HepG2 (cell line): ENCODE measurements around the gene TAGLN2. TPM values are rescaled to one million over a fixed set of nuclear protein-coding genes. Genes with fewer than 3 reads are reported as not detected.

ENCODE experiments used
- ATAC-seq: fragments of 200-7000 bp; cut with Tn5 transposase; 3 replicates; pipeline ENCODE4 v1.9.1; 2020; ENCODE audit warnings: mild to moderate bottlenecking, moderate library complexity
- BruUV-seq: library from RNA; stranded (reverse); fragments of 400-500 nt; replicated peaks from 2 replicates; lab custom pipeline; 2021; lab: Mats Ljungman, UMichigan
- CTCF ChIA-PET: fragments of 300-600 bp; formaldehyde crosslinking; extraction: SDS; loops from one replicate; lab custom pipeline; 2021; ENCODE audit warnings: low total read pairs, inconsistent platforms, low intra/inter-chr PET ratio; lab: Yijun Ruan, JAX
- POLR2A ChIA-PET: fragments of 350-600 bp; sonication (Branson Sonifier 250); formaldehyde crosslinking; loops from one replicate; lab custom pipeline; 2020; ENCODE audit warnings: antibody characterized with exemption, inconsistent platforms; lab: Yijun Ruan, JAX
- DNase-seq: peaks from one replicate; pipeline ENCODE4 v3.0.0-alpha.2; 2015; ENCODE audit warnings: low spot score
- FAIRE-seq: peaks from 3 replicates; lab custom pipeline; 2011; peaks lifted over from hg19 to GRCh38; lab: Jason Lieb, UNC
- H2AFZ ChIP-seq: one replicate; pipeline ENCODE4 v1.6.1; 2011; ENCODE audit warnings: low read length, inconsistent platforms
- H3K27ac ChIP-seq: fragments of 300-600 bp; 3 replicates; pipeline ENCODE4 v1.8.0; 2011; ENCODE audit warnings: mixed run types, mild to moderate bottlenecking, mixed read lengths, low read length, inconsistent platforms; ENCODE audit not compliant: insufficient read depth; ENCODE audit errors: extremely low read length
- H3K27me3 ChIP-seq, 2 experiments: fragments of 200-600 bp in 1 of 2; 2 replicates in 1 of 2; 3 replicates in 1 of 2; pipeline versions ENCODE4 v1.6.0 to v1.8.0; 2011; ENCODE audit warnings: low read length in 2 of 2, mild to moderate bottlenecking in 2 of 2, moderate library complexity in 2 of 2, inconsistent platforms in 1 of 2; ENCODE audit not compliant: insufficient read depth in 2 of 2, control insufficient read depth in 1 of 2
- H3K36me3 ChIP-seq, 2 experiments: fragments of 200-600 bp in 1 of 2; replicated peaks in 1 of 2; 2 replicates in 1 of 2; 3 replicates in 1 of 2; pipeline versions ENCODE4 v1.5.1 to v1.8.0; 2011; ENCODE audit warnings: low read length in 2 of 2, inconsistent platforms in 1 of 2; ENCODE audit not compliant: insufficient read depth in 2 of 2, control insufficient read depth in 1 of 2
- H3K4me1 ChIP-seq: 2 replicates; pipeline ENCODE4 v1.5.1; 2012; ENCODE audit warnings: low read length, inconsistent platforms; ENCODE audit not compliant: insufficient read depth
- H3K4me2 ChIP-seq: 2 replicates; pipeline ENCODE4 v1.6.0; 2011; ENCODE audit warnings: low read depth, low read length, inconsistent platforms
- H3K4me3 ChIP-seq, 3 experiments: fragments of 200-600 bp in 1 of 3; sonication (generic), shearing (Covaris generic) in 1 of 3; replicated peaks in 1 of 3; 2 replicates each; pipeline ENCODE4 v1.5.1; 2011 to 2016; ENCODE audit warnings: low read length in 3 of 3, inconsistent platforms in 2 of 3, low read depth in 2 of 3, mild to moderate bottlenecking in 2 of 3, control low read depth in 1 of 3, mixed read lengths in 1 of 3; ENCODE audit not compliant: insufficient read depth in 1 of 3
- H3K79me2 ChIP-seq: one replicate; pipeline ENCODE4 v1.6.1; 2011; ENCODE audit warnings: low read length, inconsistent platforms; ENCODE audit not compliant: insufficient read depth
- H3K9ac ChIP-seq: 2 replicates; pipeline ENCODE4 v1.6.0; 2011; ENCODE audit warnings: mild to moderate bottlenecking, low read depth, low read length, inconsistent platforms; ENCODE audit not compliant: insufficient read depth
- H3K9me3 ChIP-seq: 2 replicates; pipeline ENCODE4 v1.5.1; 2012; ENCODE audit warnings: mild to moderate bottlenecking, low read length
- H4K20me1 ChIP-seq: 2 replicates; pipeline ENCODE4 v1.6.0; 2011; ENCODE audit warnings: inconsistent platforms, mild to moderate bottlenecking, low read length, moderate library complexity; ENCODE audit not compliant: insufficient read depth
- HOXA7 ChIP-seq: sonication (generic); formaldehyde crosslinking; IDR thresholded peaks from 2 replicates; pipeline ENCODE4 v1.8.1; 2022; ENCODE audit warnings: mild to moderate bottlenecking, missing genetic modification reagents, moderate library complexity
- LCORL ChIP-seq, 2 experiments: fragments of 450-650 bp in 1 of 2; sonication (generic) in 1 of 2; formaldehyde crosslinking in 1 of 2; IDR thresholded peaks; 2 replicates each; pipeline versions ENCODE4 v1.5.0 to v1.6.1; 2017 to 2020; ENCODE audit warnings: antibody characterized with exemption in 1 of 2, missing genetic modification reagents in 1 of 2
- ZNF251 ChIP-seq: sonication (generic); formaldehyde crosslinking; IDR thresholded peaks from 2 replicates; pipeline ENCODE4 v1.9.0; 2021; ENCODE audit warnings: mild to moderate bottlenecking, missing genetic modification reagents
- ZNF816 ChIP-seq: sonication (generic); formaldehyde crosslinking; IDR thresholded peaks from 2 replicates; pipeline ENCODE4 v1.8.0; 2022; ENCODE audit warnings: missing genetic modification reagents, mild to moderate bottlenecking, borderline replicate concordance
- WGBS: methylation state at CpG from one replicate; pipeline ENCODE4 v1.1.6; 2017; ENCODE audit warnings: low lambda C conversion rate; 5-methylcytosine and 5-hydroxymethylcytosine counted together
- in situ Hi-C: cut with HindIII; loops from 2 replicates; pipeline ENCODE4 v1.10.0; 2017; ENCODE audit warnings: low pct_unique_long_range_greater_than_20kb; ENCODE audit not compliant: extremely low pct_ligation_motif_present
- intact Hi-C: fragments of 100-400 bp; cut with micrococcal nuclease; formaldehyde crosslinking; loops from one replicate; pipeline ENCODE4 v1.10.0; 2022; ENCODE audit not compliant: unreplicated experiment
- polyA plus RNA-seq, 8 experiments: library from polyadenylated mRNA; depleted of rRNA in 3 of 8; stranded (reverse) in 7 of 8; unstranded in 1 of 8; fragments of >200 nt; fragmentation: Illumina TruSeq in 4 of 8; extraction: Trizol in 4 of 8; gene quantifications; 2 replicates each; pipeline versions ENCODE4 v1.2.1 to v1.2.3, GENCODE V29; 2011 to 2016; ENCODE audit warnings: low read depth in 4 of 8, missing spikeins in 1 of 8, mixed read lengths in 1 of 8; ENCODE audit not compliant: insufficient read depth in 1 of 8
- total RNA-seq, 5 experiments: library from RNA; depleted of rRNA; stranded (reverse); fragments of >200 nt; fragmentation: Illumina TruSeq; extraction: Trizol; gene quantifications; 2 replicates each; pipeline ENCODE4 v1.2.3, GENCODE V29; 2016; ENCODE audit warnings: low read depth in 1 of 5
- TF ChIP-seq, protein P1 (sequence below): sonication (generic); formaldehyde crosslinking; conservative IDR thresholded peaks from 2 replicates; pipeline ENCODE4 v1.8.1; 2023; ENCODE audit warnings: missing genetic modification reagents
- TF ChIP-seq, protein P2 (sequence below): sonication (generic); formaldehyde crosslinking; IDR thresholded peaks from 2 replicates; pipeline ENCODE4 v1.4.0; 2020; ENCODE audit warnings: missing genetic modification reagents, borderline replicate concordance

Gene TAGLN2
- total and polyA plus RNA-seq, 2 of the 13 experiments (the other 11 are each of a cell fraction or from before 2014, with no cell fraction given) = 6.7 to 17.2 TPM

DNA sequence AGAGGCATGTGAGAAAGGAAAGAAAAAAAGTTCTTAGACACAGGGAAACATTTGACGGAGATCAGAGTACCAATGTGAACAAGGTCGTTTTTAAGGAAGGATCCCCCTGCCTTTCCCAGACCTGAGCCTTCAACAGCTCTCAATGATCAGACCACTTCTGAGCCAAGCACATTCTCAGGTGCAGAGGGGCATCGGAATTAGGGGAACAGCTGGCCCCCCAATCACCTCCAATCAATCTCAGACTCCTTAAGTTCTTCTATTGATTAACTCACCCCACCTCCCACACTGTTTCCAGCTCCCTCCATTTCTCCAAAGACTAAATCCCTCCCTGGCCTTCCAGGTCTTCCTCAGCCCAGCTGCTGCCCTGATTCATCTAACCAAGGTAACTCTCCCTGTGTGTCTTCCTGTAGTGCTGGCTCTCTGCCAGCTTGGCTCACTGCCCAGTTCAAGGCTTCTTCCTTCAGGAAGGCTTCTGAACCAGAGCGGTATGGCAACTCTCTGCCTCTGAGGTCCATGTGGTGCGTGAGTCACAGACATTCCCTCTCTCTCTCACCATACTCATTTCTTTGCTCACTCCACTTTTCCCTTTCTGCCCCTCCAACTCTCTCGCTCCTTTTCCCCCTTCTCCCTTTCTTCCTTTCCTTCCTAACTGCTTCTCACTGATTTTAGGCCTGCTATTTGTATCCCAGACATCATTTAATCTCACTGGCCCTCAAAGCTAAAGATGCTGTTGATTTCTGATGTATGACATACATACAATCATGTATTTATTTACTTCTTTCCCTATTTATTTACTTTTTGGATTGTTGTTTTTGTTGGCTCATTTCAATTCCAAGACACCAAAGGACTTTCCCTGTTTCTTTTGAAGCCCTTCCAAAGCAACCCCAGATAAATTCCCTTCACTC, 43.4 kb downstream of the TAGLN2 start:
- no TSS peak for BruUV-seq
- Histone ChIP-seq H3K9ac (no peak overlapping the region), H3K4me1 (no peaks in the 10 kb centered on the region), H3K36me3 (no peaks in the 10 kb centered on the region)
- intact Hi-C loops = no loop called here
- ATAC-seq = no peak
- TF ChIP-seq LCORL (IDR thresholded peaks at IDR 0.05) (0 out of 2 replicates have a peak, but pooled peaks have one; percentile 18), LCORL (CRISPR knock-in tag; IDR thresholded peaks at IDR 0.05) (no peak), ZNF251 (no peak)
- TF ChIP-seq, all 625 proteins: peak for 1
- Histone ChIP-seq H3K27me3 (peaks cover 0 to 1% of the 10 kb centered on the region in 2 experiments; a peak in 2 of 5 replicates), H3K4me3 (no peak overlapping the region), H3K4me2 (no peak overlapping the region), H3K27ac (no peak overlapping the region), H2AFZ (no peak overlapping the region), H3K79me2 (no peaks in the 10 kb centered on the region), H4K20me1 (no peaks in the 10 kb centered on the region), H3K9me3 (no peaks in the 10 kb centered on the region)
- ChIA-PET CTCF (no interaction called here), POLR2A (no interaction called here)
- DNase-seq (peak; percentile 32), FAIRE-seq (no peak)
- 19% methylated on average over 6 of the region's 6 CpGs for WGBS
- in situ Hi-C loops = no loop called here

DNA sequence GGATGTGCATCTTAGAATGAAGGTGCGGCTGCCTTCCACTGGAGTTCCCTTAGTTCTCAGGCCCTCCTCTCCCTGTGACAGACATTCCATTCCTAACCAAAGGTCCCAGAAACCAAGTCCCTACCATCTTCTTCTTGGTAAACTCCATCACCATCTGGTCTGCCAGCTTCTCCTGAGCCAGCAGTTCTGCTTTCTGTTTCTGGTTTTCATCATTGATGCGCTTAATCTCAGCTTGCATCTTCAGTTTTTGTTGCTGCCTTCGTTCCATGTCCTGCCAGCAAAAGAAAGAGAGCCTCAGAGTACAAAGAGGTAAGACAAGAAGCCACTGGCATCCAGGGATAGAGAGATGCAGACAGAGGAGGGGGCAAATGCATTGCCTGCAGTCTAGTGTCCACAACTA, 44.9 kb downstream of the TAGLN2 start:
- intact Hi-C loops = no loop called here
- no peaks in the 10 kb centered on the region for H3K4me1 ChIP-seq
- TF ChIP-seq ZNF816 (CRISPR knock-in tag) (no peak), HOXA7 (CRISPR knock-in tag) (no peak)
- TF ChIP-seq, protein P1, sequence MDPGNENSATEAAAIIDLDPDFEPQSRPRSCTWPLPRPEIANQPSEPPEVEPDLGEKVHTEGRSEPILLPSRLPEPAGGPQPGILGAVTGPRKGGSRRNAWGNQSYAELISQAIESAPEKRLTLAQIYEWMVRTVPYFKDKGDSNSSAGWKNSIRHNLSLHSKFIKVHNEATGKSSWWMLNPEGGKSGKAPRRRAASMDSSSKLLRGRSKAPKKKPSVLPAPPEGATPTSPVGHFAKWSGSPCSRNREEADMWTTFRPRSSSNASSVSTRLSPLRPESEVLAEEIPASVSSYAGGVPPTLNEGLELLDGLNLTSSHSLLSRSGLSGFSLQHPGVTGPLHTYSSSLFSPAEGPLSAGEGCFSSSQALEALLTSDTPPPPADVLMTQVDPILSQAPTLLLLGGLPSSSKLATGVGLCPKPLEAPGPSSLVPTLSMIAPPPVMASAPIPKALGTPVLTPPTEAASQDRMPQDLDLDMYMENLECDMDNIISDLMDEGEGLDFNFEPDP (CRISPR knock-in tag) = no peak
- TF ChIP-seq, protein P2, sequence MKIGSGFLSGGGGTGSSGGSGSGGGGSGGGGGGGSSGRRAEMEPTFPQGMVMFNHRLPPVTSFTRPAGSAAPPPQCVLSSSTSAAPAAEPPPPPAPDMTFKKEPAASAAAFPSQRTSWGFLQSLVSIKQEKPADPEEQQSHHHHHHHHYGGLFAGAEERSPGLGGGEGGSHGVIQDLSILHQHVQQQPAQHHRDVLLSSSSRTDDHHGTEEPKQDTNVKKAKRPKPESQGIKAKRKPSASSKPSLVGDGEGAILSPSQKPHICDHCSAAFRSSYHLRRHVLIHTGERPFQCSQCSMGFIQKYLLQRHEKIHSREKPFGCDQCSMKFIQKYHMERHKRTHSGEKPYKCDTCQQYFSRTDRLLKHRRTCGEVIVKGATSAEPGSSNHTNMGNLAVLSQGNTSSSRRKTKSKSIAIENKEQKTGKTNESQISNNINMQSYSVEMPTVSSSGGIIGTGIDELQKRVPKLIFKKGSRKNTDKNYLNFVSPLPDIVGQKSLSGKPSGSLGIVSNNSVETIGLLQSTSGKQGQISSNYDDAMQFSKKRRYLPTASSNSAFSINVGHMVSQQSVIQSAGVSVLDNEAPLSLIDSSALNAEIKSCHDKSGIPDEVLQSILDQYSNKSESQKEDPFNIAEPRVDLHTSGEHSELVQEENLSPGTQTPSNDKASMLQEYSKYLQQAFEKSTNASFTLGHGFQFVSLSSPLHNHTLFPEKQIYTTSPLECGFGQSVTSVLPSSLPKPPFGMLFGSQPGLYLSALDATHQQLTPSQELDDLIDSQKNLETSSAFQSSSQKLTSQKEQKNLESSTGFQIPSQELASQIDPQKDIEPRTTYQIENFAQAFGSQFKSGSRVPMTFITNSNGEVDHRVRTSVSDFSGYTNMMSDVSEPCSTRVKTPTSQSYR = no peak

More for the DNA sequence above, 44.9 kb downstream of the TAGLN2 start:
- Histone ChIP-seq H3K79me2 (no peaks in the 10 kb centered on the region), H3K9ac (no peak overlapping the region), H3K4me2 (no peak overlapping the region), H3K9me3 (no peaks in the 10 kb centered on the region), H3K27ac (no peak overlapping the region), H3K27me3 (peaks cover 0 to 1% of the 10 kb centered on the region in 2 experiments; a peak in 2 of 5 replicates), H3K36me3 (no peaks in the 10 kb centered on the region), H4K20me1 (no peaks in the 10 kb centered on the region), H3K4me3 (no peak overlapping the region), H2AFZ (no peak overlapping the region)
- DNase-seq (no peak), FAIRE-seq (no peak), ATAC-seq (no peak)
- in situ Hi-C loops = no loop called here
- ChIA-PET POLR2A (no interaction called here), CTCF (no interaction called here)
- BruUV-seq = no TSS peak
- 46% methylated on average over 3 of the region's 3 CpGs for WGBS
